Kidney epithelial cell (primary cell): ENCODE measurements around the gene COP1. TPM values are rescaled to one million over a fixed set of nuclear protein-coding genes. Genes with fewer than 3 reads are reported as not detected.

Experiments used
- DNase-seq: peaks from one replicate; pipeline ENCODE4 v3.0.0-alpha.2; 2010; ENCODE audit warnings: low read depth
- H3K27me3 ChIP-seq: 2 replicates; pipeline ENCODE4 v1.6.0; 2011; ENCODE audit warnings: low read length; ENCODE audit not compliant: control insufficient read depth, insufficient read depth
- H3K36me3 ChIP-seq: 2 replicates; pipeline ENCODE4 v1.5.1; 2011; ENCODE audit warnings: low read length; ENCODE audit not compliant: control insufficient read depth, insufficient read depth
- H3K4me3 ChIP-seq: 2 replicates; pipeline ENCODE4 v1.5.1; 2011; ENCODE audit warnings: low read depth, mild to moderate bottlenecking, control low read depth, low read length
- total RNA-seq: library from RNA; depleted of rRNA; stranded (reverse); fragments of >200 nt; gene quantifications from 2 replicates; pipeline ENCODE4 v1.2.3, GENCODE V29; 2015
- TF ChIP-seq, protein P1 (sequence below): IDR thresholded peaks from 2 replicates; pipeline ENCODE4 v1.5.1; 2011; ENCODE audit warnings: mild to moderate bottlenecking, moderate library complexity, low read length, control low read depth, inconsistent platforms; ENCODE audit not compliant: insufficient read depth, poor library complexity, severe bottlenecking

COP1 gene
- total RNA-seq, 1 donor from 2014 or later: 74.2 TPM

DNA sequence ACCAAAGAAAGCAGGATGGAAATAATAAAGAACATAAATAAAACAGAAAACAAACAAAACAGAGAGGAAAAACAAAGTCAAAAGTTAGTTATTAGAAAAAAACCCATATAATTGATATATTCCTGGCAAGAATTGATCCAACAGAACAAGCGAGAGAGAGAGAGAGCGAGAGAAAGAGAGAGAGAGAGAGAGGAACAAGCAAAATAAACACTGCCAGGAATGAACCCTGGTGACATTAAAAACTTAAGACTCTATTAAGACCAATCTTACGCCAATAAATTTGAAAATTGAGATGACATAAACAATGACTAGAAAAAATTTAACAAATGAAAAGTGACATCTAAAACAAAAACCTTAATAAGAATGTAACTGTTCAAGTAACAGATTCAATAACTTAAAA, 64.1 kb downstream of the COP1 start:
- Histone ChIP-seq H3K4me3 (no peak overlapping the region), H3K27me3 (no peaks in the 10 kb centered on the region), H3K36me3 (no peaks in the 10 kb centered on the region)
- no peak for DNase-seq
- TF ChIP-seq, protein P1, sequence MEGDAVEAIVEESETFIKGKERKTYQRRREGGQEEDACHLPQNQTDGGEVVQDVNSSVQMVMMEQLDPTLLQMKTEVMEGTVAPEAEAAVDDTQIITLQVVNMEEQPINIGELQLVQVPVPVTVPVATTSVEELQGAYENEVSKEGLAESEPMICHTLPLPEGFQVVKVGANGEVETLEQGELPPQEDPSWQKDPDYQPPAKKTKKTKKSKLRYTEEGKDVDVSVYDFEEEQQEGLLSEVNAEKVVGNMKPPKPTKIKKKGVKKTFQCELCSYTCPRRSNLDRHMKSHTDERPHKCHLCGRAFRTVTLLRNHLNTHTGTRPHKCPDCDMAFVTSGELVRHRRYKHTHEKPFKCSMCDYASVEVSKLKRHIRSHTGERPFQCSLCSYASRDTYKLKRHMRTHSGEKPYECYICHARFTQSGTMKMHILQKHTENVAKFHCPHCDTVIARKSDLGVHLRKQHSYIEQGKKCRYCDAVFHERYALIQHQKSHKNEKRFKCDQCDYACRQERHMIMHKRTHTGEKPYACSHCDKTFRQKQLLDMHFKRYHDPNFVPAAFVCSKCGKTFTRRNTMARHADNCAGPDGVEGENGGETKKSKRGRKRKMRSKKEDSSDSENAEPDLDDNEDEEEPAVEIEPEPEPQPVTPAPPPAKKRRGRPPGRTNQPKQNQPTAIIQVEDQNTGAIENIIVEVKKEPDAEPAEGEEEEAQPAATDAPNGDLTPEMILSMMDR: no peak

DNA sequence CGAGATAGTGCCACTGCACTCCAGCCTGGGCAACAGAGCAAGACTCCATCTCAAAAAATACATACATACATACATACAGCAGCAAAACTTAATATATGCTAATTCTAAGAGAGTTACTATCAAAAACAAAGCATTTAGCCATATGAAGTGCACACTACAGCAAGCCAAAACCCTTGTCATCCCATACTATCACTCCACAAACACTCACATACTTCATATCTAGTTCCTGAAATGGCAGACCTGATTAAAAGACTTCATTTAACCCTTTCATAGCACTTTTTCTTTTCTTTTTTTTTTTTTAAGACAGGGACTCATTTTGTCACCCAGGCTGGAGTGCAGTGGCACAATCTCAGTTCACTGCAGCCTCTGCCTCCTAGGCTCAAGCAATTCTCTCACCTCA, 65.6 kb downstream of the COP1 start:
- Histone ChIP-seq H3K36me3 (no peaks in the 10 kb centered on the region), H3K4me3 (no peak overlapping the region), H3K27me3 (no peaks in the 10 kb centered on the region)
- TF ChIP-seq, protein P1: no peak
- DNase-seq: no peak

DNA sequence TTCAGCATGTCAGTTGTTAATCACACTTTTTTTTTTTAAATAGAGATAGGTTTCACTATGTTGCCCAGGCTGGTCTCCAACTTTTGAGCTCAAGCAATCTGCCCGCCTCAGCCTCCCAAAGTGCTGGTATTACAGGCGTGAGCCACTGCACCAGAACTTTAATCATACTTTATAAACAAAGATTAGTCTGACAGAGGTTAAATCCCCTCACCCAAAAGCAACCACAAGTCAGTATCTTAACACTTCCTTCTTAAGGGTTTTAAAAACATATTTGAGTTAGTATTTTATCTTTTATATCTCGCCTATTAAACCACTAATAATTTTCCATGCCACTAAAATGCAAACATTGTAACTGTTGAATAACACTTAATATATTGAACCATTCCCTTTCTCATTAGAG, 70.2 kb downstream of the COP1 start:
- Histone ChIP-seq H3K36me3 (no peaks in the 10 kb centered on the region), H3K27me3 (no peaks in the 10 kb centered on the region), H3K4me3 (no peak overlapping the region)
- no peak for DNase-seq
- TF ChIP-seq, protein P1: no peak

DNA sequence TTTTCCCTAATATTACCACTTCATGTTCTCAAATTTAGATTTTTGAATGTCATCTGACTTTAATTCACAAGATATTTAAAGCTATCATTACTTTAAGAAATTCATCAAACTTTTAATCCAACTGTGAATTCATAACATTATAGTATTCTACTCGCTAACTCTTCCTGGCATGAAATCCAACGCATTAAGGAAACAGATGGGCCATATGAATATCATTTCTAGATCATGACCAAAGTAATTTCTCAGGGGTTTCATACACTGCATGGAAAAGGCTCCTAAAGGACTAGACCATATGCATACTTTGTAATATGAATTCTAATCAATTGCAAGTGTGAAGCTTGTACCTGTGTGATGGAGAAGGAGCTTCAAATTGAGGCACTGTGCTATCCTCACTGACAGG, 72.4 kb downstream of the COP1 start:
- TF ChIP-seq, protein P1: no peak
- Histone ChIP-seq H3K27me3 (no peaks in the 10 kb centered on the region), H3K4me3 (no peak overlapping the region), H3K36me3 (no peaks in the 10 kb centered on the region)
- no peak for DNase-seq

DNA sequence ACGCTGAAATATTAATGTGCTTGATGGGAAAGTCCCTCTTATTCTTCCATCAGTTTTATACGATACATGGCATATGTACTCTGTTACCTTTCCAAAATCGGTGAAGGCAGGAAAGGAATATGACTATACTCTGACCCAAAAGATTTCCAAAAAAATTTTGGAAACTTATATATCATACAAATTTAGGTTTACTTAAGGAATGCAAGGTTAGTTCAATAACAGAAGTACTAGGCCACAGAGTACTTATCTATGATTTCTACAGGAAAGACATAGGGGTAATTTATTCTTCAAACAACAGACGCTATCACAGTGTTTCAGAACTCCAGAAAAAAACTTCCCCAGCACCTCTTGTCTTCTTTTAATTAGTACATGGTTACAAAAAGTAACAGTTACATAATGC, 84.8 kb downstream of the COP1 start:
- DNase-seq: no peak
- H3K27me3 ChIP-seq: no peaks in the 10 kb centered on the region
- TF ChIP-seq, protein P1: no peak

DNA sequence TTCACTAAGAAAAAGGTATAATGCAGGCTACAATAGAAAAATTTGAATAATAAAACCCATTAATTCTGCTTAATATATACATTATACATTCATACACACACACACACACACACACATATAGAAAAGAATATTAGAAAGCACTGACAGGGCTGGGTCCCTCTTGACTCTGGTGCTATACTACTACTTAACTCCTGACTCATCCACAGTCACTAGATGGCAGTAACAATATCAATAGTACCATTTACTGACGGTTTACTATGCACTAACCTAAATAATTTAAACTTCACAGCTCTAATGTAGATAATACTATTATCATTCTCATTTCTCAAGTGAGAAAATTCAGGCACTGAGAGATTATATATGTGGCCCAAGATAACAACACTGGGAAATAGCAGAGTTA, 87.5 kb downstream of the COP1 start:
- H3K27me3 ChIP-seq: no peaks in the 10 kb centered on the region
- TF ChIP-seq, protein P1: peak; percentile 2
- DNase-seq: no peak

More for the DNA sequence above, 84.8 kb downstream of the COP1 start:
- H3K4me3 ChIP-seq: no peak overlapping the region
- H3K36me3 ChIP-seq: no peaks in the 10 kb centered on the region

More for the DNA sequence above, 87.5 kb downstream of the COP1 start:
- Histone ChIP-seq H3K4me3 (no peak overlapping the region), H3K36me3 (no peaks in the 10 kb centered on the region)
